Brain microvascular endothelial cell (primary cell): Measurements from ENCODE around the gene HMG20A.

Source experiments
- DNase-seq: peaks from one replicate; pipeline ENCODE4 v3.0.0-alpha.2; 2020
- H3K27ac ChIP-seq: fragments of 250-450 bp; sonication (Bioruptor Pico); 2 replicates; pipeline ENCODE4 v1.5.1; 2020; ENCODE audit warnings: mild to moderate bottlenecking, moderate library complexity
- H3K27me3 ChIP-seq: fragments of 250-450 bp; sonication (Bioruptor Pico); replicated peaks from 2 replicates; pipeline ENCODE4 v1.5.1; 2020; ENCODE audit warnings: mild to moderate bottlenecking
- H3K36me3 ChIP-seq: fragments of 250-450 bp; sonication (Bioruptor Pico); replicated peaks from 2 replicates; pipeline ENCODE4 v1.5.1; 2020; ENCODE audit warnings: mild to moderate bottlenecking
- H3K4me3 ChIP-seq: 2 replicates; pipeline ENCODE4 v1.5.1; 2011; ENCODE audit warnings: low read depth, mild to moderate bottlenecking, control low read depth, low read length, moderate library complexity
- CTCF ChIP-seq: IDR thresholded peaks from 2 replicates; pipeline ENCODE4 v1.5.1; 2011; ENCODE audit warnings: low read depth, mild to moderate bottlenecking, moderate library complexity, low read length, control low read depth, inconsistent platforms; ENCODE audit errors: missing control alignments
- in situ Hi-C: cut with HindIII; loops from 2 replicates; pipeline ENCODE4 v1.10.0; 2017; ENCODE audit warnings: low sequenced_read_pairs, low pct_ligation_motif_present

The HMG20A gene

GRCh38 chr15:77527164-77527778 lies 106.6 kb downstream of the HMG20A start:
- DNase-seq, result no peak
- no peaks in the 10 kb centered on the region for H3K36me3 ChIP-seq
- H3K4me3 ChIP-seq, result no peak overlapping the region
- H3K27ac ChIP-seq, result no peak overlapping the region
- in situ Hi-C loops, result loop anchor here (25.0 kb wide), 1 partner anchor 415 kb away; no protein-coding TSS in a partner anchor
- H3K27me3 ChIP-seq, result no peaks in the 10 kb centered on the region
- TF ChIP-seq CTCF, result no peak

GRCh38 chr15:77527831-77528231 lies 107.1 kb downstream of the HMG20A start:
- in situ Hi-C loops, result loop anchor here (25.0 kb wide), 1 partner anchor 416 kb away; no protein-coding TSS in a partner anchor
- H3K4me3 ChIP-seq, result no peak overlapping the region
- no peaks in the 10 kb centered on the region for H3K36me3 ChIP-seq
- TF ChIP-seq CTCF, result no peak
- DNase-seq, result no peak
- no peak overlapping the region for H3K27ac ChIP-seq
- H3K27me3 ChIP-seq, result no peaks in the 10 kb centered on the region

GRCh38 chr15:77528290-77528967 lies 107.7 kb downstream of the HMG20A start:
- DNase-seq, result no peak
- Histone ChIP-seq H3K27me3 (no peaks in the 10 kb centered on the region), H3K36me3 (no peaks in the 10 kb centered on the region), H3K4me3 (no peak overlapping the region), H3K27ac (no peak overlapping the region)
- in situ Hi-C loops, result loop anchor here (25.0 kb wide), 1 partner anchor 416 kb away; no protein-coding TSS in a partner anchor
- no peak for TF ChIP-seq CTCF

GRCh38 chr15:77528968-77529319 lies 108.3 kb downstream of the HMG20A start:
- Histone ChIP-seq H3K27ac (no peak overlapping the region), H3K36me3 (no peaks in the 10 kb centered on the region), H3K27me3 (no peaks in the 10 kb centered on the region), H3K4me3 (no peak overlapping the region)
- TF ChIP-seq CTCF, result no peak
- in situ Hi-C loops, result loop anchor here (25.0 kb wide), 1 partner anchor 417 kb away; no protein-coding TSS in a partner anchor
- no peak for DNase-seq

GRCh38 chr15:77529394-77530159 lies 108.9 kb downstream of the HMG20A start:
- no peaks in the 10 kb centered on the region for H3K36me3 ChIP-seq
- in situ Hi-C loops, result loop anchor here (25.0 kb wide), 1 partner anchor 417 kb away; no protein-coding TSS in a partner anchor
- TF ChIP-seq CTCF, result no peak
- no peaks in the 10 kb centered on the region for H3K27me3 ChIP-seq
- H3K27ac ChIP-seq, result no peak overlapping the region
- H3K4me3 ChIP-seq, result no peak overlapping the region
- DNase-seq, result no peak
